ENCODE data around the gene SLC25A40. TPM values are rescaled to one million over a fixed set of nuclear protein-coding genes. Genes with fewer than 3 reads are reported as not detected.

SLC25A40 gene
- total RNA-seq, 1 donor, result 11.6 TPM

DNA sequence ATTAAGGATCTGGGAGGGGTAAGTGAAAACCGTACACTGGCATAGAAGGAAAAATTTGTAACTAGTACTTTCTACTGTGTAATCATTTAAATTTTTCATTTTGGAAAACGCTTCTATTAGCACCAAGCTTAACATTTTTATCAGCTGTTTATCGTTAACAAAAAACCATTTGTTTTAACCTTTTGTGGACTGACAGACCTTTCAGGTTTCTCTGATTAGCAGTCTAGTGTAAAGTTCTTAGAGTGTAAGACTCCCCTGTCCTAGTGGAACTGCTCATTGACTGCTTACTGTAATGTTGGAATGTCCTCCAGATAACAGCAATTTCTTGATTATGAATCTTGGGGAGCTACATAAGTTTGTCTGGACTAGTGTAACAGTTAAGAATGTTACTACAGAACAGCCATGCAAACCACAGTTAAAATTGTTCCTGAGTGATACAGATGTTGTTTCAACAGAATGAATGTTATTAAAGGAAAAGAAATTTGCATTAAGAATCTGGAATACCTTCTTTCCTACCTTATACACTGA lies 2.1 kb upstream of the SLC25A40 start:
- H3K9me3 ChIP-seq (ENCODE audit: low read depth, low read length), result no peaks in the 10 kb centered on the region
- no peak for TF ChIP-seq CTCF (IDR thresholded peaks at IDR 0.05; ENCODE audit: extremely low read depth, low read depth, low read length)
- H3K4me3 ChIP-seq (ENCODE audit: insufficient read depth, low read length), result peak overlapping the region; percentile 92
- H3K27ac ChIP-seq (ENCODE audit: low read depth, low read length), result peak overlapping the region; percentile 90
- peak overlapping the region; percentile 90 for H3K4me2 ChIP-seq (ENCODE audit: insufficient read depth, low read length)
- H3K36me3 ChIP-seq (ENCODE audit: insufficient read depth, low read length), result peaks cover 10% of the 10 kb centered on the region
- H3K79me2 ChIP-seq (ENCODE audit: insufficient read depth, low read length), result peaks cover 87% of the 10 kb centered on the region
- H3K27me3 ChIP-seq (ENCODE audit: insufficient read depth, low read length), result no peaks in the 10 kb centered on the region
- H2AFZ ChIP-seq (ENCODE audit: low read length), result peak overlapping the region; percentile 39
- no peak for DNase-seq (ENCODE audit: insufficient read length, low spot score, missing footprints)
- H3K4me1 ChIP-seq (ENCODE audit: insufficient read depth, low read length), result peaks cover 15% of the 10 kb centered on the region
- H4K20me1 ChIP-seq (ENCODE audit: insufficient read depth, low read length), result no peaks in the 10 kb centered on the region

GRCh38 chr7:87877366-87878040 lies 1.3 kb upstream of the SLC25A40 start:
- no peak for TF ChIP-seq CTCF (IDR thresholded peaks at IDR 0.05; ENCODE audit: extremely low read depth, low read depth, low read length)
- peak overlapping the region; percentile 92 for H3K4me3 ChIP-seq (ENCODE audit: insufficient read depth, low read length)
- H3K9me3 ChIP-seq (ENCODE audit: low read depth, low read length), result no peaks in the 10 kb centered on the region
- H3K4me1 ChIP-seq (ENCODE audit: insufficient read depth, low read length), result peaks cover 15% of the 10 kb centered on the region
- peak overlapping the region; percentile 90 for H3K27ac ChIP-seq (ENCODE audit: low read depth, low read length)
- H2AFZ ChIP-seq (ENCODE audit: low read length), result peak overlapping the region; percentile 96
- DNase-seq (ENCODE audit: insufficient read length, low spot score, missing footprints), result no peak
- peak overlapping the region; percentile 90 for H3K4me2 ChIP-seq (ENCODE audit: insufficient read depth, low read length)
- H3K36me3 ChIP-seq (ENCODE audit: insufficient read depth, low read length), result peaks cover 10% of the 10 kb centered on the region
- no peaks in the 10 kb centered on the region for H4K20me1 ChIP-seq (ENCODE audit: insufficient read depth, low read length)
- peaks cover 87% of the 10 kb centered on the region for H3K79me2 ChIP-seq (ENCODE audit: insufficient read depth, low read length)
- H3K27me3 ChIP-seq (ENCODE audit: insufficient read depth, low read length), result no peaks in the 10 kb centered on the region

DNA sequence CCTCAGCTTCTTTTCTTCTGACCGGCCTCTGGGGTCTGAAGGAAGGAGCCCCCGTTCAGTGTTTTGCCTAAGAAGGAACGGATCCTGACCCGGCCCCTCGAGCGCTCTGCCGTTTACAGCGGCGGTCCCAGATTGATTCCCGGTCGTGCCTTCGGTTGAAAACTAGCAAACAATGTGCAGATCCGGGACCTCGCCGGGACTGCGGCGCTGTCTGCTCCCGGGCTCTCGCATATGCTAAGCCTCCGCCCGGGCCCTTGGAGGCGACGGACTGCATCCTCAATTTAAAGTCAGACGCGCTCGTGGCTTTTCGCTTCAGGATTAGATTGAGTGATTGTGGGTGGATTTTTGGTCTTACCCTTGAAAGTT lies 692 bp upstream of the SLC25A40 start:
- no peak for TF ChIP-seq CTCF (IDR thresholded peaks at IDR 0.05; ENCODE audit: extremely low read depth, low read depth, low read length)
- DNase-seq (ENCODE audit: insufficient read length, low spot score, missing footprints), result peak; percentile 89
- peak overlapping the region; percentile 92 for H3K4me3 ChIP-seq (ENCODE audit: insufficient read depth, low read length)

DNA sequence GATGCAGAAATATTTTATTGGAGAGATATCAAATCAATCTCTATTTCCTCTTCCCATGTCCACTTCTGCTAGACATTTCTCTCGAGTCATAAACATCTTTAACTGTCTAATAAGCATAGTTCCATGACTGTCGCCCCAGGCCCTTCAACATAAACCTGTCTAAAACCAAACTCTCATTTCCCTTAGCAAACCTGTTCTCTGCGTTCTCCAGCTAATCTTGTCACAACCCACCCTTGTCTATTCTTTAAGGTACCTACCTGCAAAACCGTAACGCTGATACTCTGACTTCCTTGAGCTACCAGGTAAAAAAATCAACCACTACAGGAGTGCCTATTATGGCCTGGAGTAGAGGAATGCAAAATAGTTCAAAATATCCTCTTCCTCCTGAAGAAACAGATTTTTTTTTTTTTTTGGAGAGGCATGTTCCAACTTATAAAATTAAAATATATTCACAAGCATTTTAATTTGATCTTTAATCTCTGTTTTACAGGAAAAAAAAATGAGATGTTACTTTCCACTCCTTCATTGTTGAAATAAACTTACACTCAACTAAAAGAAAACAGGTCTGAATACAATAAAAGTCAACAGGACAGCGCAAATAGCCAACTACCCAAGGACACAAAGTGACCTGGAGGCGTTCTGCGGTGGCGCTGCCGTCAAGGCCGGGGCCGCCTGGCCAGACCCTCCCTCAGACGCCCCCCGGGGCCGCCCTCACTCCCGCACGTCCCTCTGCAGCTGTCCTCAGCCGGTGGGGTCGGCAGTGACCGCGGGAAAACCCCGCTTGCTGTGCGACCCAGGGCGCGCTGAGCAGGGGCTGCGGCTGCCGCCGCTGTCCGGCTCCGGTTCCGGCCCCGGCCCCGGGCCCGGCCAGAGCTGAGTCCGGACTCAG lies 765 bp downstream of the SLC25A40 start:
- TF ChIP-seq CTCF (IDR thresholded peaks at IDR 0.05; ENCODE audit: extremely low read depth, low read depth, low read length), result no peak
- peaks cover 15% of the 10 kb centered on the region for H3K4me1 ChIP-seq (ENCODE audit: insufficient read depth, low read length)
- no peaks in the 10 kb centered on the region for H3K27me3 ChIP-seq (ENCODE audit: insufficient read depth, low read length)
- H2AFZ ChIP-seq (ENCODE audit: low read length), result peak overlapping the region; percentile 90
- H3K4me2 ChIP-seq (ENCODE audit: insufficient read depth, low read length), result peak overlapping the region; percentile 90
- peak overlapping the region; percentile 90 for H3K27ac ChIP-seq (ENCODE audit: low read depth, low read length)
- H3K9me3 ChIP-seq (ENCODE audit: low read depth, low read length), result no peaks in the 10 kb centered on the region
- peaks cover 11% of the 10 kb centered on the region for H3K36me3 ChIP-seq (ENCODE audit: insufficient read depth, low read length)
- peaks cover 86% of the 10 kb centered on the region for H3K79me2 ChIP-seq (ENCODE audit: insufficient read depth, low read length)
- peak; percentile 48 for DNase-seq (ENCODE audit: insufficient read length, low spot score, missing footprints)
- peak overlapping the region; percentile 92 for H3K4me3 ChIP-seq (ENCODE audit: insufficient read depth, low read length)
- H4K20me1 ChIP-seq (ENCODE audit: insufficient read depth, low read length), result no peaks in the 10 kb centered on the region

More for the DNA sequence above, 692 bp upstream of the SLC25A40 start:
- H3K9me3 ChIP-seq (ENCODE audit: low read depth, low read length), result no peaks in the 10 kb centered on the region
- H2AFZ ChIP-seq (ENCODE audit: low read length), result peak overlapping the region; percentile 96
- H4K20me1 ChIP-seq (ENCODE audit: insufficient read depth, low read length), result no peaks in the 10 kb centered on the region
- peaks cover 85% of the 10 kb centered on the region for H3K79me2 ChIP-seq (ENCODE audit: insufficient read depth, low read length)
- H3K27me3 ChIP-seq (ENCODE audit: insufficient read depth, low read length), result no peaks in the 10 kb centered on the region
- peaks cover 15% of the 10 kb centered on the region for H3K4me1 ChIP-seq (ENCODE audit: insufficient read depth, low read length)
- peaks cover 10% of the 10 kb centered on the region for H3K36me3 ChIP-seq (ENCODE audit: insufficient read depth, low read length)
- H3K27ac ChIP-seq (ENCODE audit: low read depth, low read length), result peak overlapping the region; percentile 90
- H3K4me2 ChIP-seq (ENCODE audit: insufficient read depth, low read length), result peak overlapping the region; percentile 90
